GM18499 (cell line): Measurements from ENCODE around the gene FAM20A.

Experiments
- ATAC-seq: cut with Tn5 transposase; IDR thresholded peaks from one replicate; pipeline ENCODE4 v1.9.1; 2021; ENCODE audit warnings: moderate number of reproducible peaks; ENCODE audit not compliant: insufficient read depth, unreplicated experiment

FAM20A gene

DNA sequence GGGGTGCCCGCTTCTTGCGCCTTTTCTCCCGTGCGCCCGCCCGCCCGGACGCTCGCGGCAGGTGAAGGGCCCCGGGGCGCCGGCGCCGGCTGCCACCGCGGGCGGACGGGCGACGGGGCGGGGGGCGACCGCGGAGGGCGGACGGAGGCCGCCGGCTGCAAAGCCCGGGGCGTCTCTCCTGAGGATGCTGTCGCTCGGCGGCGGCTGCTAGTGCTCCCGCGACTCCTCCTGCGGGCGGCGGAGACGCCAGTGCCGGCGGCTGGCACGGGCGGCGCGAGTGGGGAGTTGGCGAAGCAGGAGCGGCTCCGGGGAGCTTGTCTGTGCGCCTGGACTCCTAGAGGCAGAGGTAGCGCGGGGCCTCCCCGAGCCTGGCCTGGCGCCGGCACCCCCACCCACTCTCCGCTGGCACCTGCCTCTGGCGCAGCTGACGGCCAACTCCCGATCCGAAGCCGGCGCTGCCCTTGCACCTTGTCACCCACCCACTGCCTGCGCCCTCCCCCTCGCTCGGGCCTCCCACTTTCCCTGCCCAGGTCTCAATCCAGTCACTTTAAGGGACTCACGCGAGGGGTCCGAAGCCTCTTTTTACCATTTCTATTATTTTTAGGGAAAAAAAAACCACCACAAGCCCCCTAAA, at the start of gene FAM20A:
Gene FAM20A (minus strand): TSS at position 437 of the 634 bp plus-strand sequence. CDS start 701 bp downstream, outside the sequence.
- ATAC-seq, result no peak

DNA sequence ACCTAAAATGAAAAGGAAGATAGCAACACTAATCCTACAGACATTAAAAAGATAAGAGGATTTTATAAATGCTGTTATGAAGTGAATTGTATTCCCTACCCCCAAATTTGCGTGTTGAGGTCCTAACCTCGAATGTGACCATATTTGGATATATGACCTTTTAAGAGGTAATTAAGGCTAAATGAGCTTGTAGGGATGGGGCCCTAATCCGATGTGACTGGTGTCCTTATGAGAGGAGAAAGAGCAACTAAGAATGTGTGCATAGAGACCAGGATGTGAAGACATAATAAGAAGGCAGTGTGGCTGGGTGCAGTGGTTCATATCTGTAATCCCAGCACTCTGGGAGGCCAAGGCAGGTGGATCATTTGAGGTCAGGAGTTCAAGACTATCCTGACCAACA, 48.2 kb upstream of the FAM20A start:
- no peak for ATAC-seq

DNA sequence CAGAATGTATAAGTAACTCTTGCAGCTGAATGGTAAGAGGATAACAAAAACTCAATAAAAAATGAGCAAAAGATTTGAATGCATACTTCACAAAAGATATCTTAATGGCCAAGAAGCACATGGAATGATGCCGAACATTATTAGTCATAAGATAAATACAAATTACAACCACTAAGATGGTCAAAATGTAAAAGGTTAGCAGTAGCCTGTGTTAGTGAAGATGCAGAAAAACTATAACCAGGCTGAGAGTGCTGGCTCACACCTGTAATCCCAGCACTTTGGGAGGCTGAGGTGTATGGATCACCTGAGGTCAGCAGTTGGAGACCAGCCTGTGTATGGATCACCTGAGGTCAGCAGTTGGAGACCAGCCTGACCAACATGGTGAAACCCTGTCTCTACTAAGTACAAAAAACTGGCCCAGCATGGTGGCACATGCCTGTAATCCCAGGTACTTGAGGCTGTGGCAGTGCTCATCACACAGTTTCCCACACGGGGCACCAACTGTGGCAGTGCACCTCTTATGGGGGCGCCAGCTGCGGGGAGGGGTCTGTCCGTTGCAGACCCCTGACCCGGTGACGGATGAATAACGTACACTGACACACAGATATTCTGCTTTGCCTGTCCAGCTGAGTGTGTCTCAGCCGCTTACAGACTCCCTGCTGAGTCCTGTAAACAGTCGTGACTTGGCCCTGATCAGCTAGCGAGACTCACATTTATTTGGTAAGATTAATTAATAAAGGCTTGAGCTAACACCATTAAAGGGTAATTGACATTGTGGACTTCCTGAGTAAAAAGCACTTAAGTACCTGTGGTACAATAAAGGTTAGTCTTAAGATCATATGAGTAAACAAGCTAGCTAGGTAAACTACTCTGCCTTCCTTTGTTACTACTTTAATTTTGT, 45.7 kb upstream of the FAM20A start:
- no peak for ATAC-seq

DNA sequence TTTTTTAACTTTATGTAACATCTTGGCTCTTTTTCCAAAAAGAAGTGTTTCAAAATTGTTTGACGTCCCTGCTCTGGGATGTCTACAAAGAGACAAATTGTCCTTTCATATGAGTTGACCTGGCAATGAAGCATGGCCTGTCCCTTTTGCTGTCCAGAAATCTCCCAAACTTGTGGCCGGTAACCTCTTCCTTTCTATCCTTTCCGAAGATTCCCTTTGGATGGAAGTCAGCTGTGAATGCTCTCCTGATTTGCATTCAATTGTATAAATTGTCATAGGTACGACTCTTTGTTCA, 40.9 kb upstream of the FAM20A start:
- no peak for ATAC-seq

DNA sequence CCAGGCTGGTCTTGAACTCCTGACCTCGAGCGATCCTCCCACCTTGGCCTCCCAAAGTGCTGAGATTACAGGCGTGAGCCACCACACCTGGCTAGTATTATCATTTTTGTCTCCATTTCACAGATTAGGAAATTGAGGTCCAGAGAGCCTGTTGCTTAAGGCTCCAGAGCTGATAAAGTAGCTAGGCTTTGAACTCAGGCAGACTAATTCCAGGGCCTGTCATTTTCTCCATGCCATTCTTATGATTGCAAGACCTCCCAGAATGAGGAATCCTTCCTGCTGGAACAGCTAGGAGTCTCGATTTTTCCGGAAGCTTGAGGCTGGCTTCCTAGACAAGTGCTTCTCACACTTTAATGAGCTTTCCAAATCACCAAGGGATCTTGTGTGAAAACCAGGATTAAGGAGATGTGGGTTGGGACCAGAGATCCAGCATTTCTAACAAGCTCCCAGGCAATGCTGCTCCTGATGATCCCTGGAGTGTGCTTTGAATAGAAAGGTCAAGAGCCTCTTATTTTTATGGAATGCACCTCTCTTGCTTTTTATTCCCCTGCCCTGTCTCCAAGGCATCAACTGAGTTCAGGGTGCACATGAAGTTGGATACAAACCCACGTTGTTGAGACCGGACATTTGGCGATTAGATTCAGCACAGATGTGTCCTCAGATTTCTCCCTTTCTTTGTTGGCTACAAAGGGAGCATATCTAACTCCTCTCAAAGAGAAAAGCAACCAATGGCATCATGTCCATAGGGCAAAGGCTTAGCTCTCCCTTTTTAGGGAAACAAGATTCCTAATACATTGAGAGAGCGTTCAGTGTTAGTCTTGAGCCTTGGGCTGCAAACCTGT, 40.3 kb upstream of the FAM20A start:
- ATAC-seq, result no peak

DNA sequence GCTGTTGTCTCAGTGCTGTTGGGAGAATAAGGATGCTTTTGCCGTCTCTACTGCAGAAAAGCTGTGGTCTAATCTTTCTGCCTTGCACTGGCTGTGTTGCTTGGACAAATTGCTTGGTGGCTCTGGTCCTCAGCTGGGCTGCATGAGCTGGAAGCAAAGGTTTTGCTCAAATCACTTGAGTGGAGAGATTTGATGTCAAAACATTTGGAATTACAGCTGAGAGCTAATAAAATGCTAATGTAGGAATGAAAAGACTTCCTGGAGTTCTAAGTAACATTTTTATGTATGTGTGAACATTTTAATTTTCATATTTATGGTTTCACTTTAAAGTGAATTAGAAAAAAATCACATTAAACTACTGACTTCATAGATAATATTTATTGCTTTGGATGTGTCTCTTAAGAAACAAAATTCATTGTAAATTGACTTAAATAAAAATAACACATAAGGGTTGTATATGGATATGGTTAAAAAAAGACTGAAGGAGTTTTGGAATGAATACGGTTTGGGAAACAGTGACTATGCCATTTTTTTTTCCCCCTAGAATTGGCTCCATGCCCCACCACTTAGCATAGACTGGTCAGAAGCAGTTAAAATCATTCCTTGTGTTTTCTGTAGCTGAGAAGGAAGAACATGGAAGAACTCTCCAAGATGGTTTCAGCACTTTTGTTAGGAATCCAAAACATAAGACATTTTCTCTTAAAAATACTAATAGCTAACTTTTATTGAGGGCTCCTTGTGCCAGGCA, 39.2 kb upstream of the FAM20A start:
- no peak for ATAC-seq

DNA sequence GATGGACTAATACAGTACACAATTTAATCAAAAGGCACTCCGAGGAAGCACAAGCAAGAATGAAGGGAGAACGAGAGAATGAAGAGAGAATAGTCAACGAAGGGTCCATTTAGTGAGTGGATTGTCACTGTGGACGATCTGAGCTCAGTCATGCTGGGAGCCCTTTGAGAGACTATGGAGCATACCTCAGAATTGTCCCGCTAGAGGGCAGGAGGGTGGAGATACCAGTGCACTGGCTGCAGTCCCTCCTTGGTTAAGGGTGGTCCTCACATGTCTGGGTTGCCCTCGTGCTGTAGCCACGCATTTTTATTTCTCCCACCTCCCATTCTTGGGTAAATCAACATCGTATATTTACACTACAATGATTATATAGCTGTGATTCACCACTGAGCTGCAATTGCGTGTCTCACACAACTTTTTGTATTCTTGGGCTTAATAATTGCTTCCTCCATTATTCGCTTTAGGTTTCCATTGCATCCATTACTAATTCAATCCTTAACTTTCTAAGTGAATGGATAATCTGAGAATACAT, 33.2 kb upstream of the FAM20A start:
- no peak for ATAC-seq

DNA sequence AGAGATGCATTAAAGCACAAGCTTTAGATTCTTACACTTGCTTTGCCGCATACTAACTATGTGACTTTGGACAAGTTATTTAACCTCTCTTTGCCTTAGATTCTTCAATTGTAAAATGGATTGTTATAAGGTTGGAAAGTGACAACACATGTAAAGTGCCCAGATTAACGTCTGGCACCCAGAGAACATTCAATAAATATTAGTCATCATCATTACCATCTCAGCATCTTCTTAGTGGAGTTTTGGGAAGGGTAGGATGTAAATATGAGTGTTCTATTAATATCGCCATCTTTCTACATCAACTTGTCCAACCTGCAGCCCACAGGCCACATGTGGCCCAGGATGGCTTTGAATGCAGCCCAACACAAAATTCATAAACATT, 27.4 kb upstream of the FAM20A start:
- no peak for ATAC-seq

DNA sequence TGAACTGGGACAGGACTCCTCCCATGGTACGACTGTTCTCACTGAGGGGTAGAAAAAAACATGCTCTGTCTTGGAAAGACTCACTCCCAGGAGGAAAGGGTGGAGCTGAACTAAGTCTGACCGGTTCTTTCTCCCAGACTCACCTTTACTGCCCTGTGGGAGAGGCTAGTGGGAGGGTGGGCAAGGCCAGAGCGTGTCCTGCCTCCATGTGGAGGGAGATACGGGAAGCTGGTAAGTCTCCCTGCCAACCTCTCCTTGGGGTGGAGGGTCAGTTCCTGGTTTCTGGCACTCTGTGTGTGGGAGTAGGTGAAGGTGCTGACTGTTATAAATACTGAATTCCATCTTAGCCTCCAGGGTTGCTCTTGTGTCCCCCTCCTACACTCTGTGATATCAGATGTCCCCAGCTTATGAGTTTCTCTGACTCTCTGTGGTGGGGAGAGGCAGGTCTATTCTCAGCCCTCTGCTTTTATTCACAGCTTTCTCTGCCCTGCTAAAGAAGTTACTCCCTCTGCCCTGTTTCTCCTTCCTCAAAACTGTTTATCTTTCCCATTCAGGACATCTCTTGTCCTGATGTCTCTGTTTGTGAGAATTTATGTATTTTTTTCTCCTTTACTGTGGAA, 26.9 kb upstream of the FAM20A start:
- no peak for ATAC-seq

DNA sequence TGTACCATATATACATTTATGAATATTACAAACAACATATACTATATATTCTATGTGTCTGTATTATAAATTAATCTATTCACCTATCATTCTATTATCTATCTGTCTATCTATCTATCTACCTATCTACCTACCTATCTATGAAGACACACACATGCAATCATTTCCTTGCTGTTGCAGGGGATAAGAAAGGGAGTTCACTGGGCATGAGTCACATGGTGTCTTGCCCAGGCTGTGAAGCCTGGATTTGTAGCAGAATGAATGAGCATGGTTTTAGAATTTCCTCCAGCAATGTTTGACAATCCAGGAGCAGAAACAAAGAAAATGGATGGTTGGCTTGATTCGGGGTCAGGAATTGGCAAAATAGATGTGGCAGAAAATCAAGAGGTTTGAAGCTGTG, 23.2 kb upstream of the FAM20A start:
- no peak for ATAC-seq

DNA sequence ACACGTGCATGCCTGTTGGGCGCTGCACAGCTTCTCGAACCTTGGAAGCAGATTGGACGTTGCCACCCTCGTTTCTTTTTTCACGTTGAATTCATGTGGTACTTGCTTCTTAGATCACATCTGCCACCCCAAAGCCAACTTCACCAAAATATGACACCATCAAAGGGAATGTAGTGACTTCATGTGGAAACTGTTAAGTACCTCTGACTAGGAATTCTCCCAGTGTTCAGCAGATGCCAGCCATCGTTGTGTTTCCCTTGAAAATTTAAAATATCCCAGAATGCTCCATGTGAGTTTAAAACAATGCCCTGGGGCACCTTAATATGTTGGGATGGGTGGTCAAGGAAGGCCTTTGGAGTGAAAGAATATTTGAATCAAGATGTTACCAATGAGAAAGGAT, 22.6 kb upstream of the FAM20A start:
- no peak for ATAC-seq

DNA sequence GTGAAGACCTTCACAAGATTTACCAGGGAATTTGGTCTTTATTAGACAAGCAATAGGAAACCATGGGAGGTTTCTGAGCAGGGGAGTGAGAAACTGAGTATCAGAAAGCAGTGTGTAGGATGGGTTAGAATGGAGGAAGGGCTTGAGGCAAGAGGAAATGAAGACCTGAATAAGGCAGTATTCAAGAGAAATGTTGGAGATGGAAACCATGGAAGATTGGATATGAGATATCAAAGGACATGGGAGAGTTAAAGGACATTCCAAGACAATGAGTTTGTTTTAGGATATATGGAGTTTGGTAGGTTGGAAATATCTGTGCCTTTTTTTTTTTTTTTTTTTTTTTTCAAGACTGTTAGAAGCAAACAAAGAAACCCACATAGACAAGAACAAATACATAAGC, 21.3 kb upstream of the FAM20A start:
- no peak for ATAC-seq

DNA sequence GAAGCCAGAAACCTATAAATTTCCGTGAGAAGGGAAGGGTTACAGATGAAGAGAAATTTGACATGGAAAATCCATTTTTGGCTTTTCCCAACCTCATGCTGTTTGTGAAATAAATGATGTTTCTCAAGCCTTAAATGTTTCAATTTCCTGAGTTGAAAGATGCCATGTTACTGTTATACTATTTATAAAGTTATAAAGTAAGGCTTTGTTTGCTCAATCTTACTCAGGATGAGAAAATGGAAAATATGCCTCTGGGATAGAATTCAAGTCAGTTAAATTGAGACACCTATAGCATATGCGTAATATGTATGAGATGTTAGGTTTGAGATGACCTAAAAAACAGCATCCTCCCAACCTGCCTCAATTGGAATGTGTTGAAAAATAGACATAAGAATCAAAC, 19.9 kb upstream of the FAM20A start:
- ATAC-seq, result no peak

DNA sequence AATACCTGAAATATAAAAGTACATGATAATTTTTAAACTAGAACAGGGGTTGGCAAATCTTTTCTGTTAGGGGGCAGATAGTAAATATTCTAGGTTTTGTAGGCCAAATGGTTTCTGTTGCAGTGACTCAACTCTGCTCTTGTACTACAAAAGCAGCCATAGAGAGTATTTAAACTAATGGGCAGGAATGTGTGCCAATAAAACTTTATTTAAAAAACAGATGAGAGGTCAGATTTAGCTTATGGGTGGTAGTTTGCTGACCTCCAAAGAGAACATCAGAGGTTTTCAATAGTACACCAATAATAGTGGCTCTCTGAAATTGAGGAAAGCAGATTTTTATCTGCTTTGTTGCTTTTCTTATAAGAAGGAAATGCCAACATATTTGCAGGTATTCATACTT, 15.2 kb upstream of the FAM20A start:
- no peak for ATAC-seq

DNA sequence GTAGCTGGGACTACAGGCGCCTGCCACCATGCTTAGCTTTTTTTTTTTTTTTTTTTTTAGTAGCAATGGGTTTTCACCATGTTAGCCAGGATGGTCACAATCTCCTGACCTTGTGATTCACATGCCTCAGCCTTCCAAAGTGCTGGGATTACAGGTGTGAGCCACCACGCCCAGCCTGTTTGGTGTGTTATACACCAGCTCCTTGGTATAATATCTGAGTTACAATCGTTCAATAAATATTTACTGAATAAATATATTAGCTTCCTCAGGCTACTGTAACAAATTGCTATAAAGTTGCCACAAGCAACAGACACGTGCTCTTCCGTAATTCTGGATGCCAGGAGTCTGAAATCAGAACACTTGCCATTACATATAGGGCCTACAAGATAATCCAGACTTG, 13.6 kb upstream of the FAM20A start:
- no peak for ATAC-seq

DNA sequence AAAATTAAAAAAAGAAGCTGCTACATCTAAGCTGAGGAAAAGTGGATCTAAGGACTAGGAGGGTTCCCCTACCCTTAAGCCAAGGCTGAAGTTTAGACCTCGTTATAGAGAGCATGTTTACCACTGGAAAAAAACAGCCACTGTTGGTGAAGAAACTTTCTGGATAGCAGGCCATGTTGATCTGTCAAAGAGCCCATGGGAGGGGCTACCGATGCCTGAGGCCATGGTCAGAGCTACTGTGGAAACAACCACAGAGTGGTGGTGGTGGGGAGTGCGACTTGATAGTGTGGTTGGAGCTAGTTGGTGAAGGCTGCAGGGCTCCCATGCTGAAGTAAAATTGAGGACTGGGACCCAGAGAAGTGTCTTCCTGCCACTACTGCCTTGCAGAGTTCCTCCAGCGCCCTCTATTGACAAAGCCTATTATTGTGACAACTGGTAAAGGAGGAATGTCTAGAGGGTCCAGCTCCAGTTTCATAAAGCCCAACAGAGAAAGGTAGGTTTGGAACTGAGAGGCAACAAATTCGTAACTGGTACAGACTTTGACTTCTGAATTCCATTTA, 12.7 kb upstream of the FAM20A start:
- no peak for ATAC-seq

DNA sequence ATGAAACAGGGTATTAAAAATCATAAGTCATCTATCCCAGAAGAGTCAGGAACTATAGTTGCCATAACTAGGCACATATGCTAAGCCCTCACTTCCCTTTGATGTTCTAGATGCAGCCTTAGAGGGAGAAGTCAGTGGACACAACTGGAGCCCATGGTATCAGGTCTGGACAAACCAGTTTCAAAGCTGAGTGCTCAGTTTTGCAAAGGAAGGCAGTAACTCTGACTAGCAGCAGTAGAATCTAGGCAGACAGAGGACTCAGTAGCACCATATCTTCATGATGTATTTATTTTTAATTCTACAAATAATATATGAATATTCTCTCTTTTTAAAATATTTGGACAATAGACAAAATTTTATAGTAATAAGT, 11.7 kb upstream of the FAM20A start:
- no peak for ATAC-seq

DNA sequence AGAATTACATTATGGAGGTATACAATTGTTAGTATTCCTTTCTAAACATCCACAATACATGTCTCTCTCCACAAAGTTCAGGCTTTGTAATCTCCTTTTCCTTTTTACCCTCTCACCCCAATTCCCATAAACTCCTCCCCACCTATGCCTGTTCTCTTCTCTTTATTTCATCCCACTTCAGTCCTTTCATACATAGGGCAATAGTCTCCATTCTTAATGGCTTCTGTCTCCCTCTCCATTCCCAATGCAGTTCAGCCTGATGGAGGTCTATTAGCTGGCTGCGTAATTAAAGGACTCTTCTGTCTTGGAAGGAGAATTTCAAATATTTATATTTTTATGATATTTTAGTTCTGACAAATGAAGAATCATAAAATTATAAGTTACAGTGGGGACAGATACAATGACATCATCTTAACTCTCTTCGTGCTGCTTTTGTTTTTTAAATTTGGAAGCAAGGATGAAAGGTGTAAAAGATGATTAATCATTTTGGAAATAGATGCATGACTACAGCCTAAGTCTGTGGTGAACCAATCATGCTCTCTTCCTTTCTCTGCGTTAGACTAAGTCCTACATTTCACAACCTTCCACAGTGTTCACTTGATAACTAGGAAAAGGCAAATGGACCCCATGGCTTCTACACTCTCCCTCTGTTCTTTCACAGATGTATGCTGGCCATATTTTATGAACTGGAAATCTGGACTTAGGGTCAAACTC, 11.2 kb upstream of the FAM20A start:
- ATAC-seq, result no peak
